ENCODE results near the gene TUBA1B.
"Not testable (repeated sequence)": the region's sequence is repeated elsewhere in the genome, so short reads cannot be mapped to it uniquely, and the experiment has no call there.

TUBA1B gene

DNA sequence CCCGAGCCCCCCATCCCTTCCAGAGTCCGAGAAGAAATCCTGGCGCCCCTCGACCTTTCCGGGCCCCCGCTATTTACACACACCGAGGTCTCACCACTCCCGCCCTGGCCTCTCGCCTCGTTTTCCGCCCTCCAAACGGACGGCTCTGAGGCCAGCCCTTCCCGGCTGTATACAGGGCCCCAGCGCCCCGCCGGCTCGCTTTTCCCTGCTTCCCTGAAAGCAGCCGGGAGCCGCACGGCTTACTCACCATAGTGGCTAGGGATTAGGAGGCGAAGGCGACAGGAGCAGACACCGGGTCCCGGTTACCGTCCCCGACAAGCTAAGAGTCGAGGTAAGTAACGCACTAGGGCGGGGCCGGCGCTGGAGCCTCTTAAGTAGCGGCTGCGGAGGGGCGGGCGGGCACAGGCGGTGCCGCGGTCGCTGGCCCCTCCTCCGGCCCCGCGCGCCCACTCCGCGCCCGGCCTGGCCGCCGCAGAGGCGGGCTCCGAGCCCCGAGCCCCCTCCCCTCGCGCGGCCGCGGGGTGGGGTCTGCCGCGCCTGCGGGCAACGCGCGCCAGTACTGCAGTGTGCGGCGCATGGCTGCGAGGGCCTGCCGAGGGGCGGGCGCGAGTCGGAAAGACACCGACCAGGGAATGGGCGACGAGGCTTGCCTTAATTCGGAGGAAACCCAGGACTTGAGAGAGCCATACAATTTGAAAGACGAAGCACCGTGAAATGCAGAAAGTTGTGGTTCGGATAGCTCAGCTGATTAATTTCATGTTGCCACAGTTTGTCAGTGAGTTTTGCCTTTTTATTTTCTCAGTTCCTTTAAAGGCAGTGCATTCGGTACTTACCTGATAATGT lies at the start of gene TUBA1B:
TSS of gene TUBA1B (minus strand) at position 345 of the 843 bp plus-strand sequence. CDS start at position 250, 95 bp downstream.
- peak; percentile 94 for DNase-seq

DNA sequence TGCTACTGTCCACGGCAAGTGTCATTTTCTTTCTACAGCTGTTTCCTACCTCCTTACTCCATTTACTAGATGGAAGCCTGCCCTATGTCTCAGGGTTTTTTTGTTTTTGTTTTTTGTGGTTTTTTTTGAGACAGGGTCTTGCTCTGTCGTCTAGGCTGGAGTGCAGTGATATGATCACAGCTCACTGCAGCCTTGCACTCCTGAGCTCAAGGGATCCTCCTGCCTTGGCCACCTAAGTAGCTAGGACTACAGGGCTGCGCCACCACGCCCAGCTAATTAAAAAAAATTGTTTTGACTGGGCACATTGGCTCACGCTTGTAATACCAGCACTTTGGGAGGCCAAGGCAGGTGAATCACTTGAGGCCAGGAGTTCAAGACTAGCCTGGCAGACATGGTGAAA lies 43.0 kb upstream of the TUBA1B start:
- DNase-seq: no peak

DNA sequence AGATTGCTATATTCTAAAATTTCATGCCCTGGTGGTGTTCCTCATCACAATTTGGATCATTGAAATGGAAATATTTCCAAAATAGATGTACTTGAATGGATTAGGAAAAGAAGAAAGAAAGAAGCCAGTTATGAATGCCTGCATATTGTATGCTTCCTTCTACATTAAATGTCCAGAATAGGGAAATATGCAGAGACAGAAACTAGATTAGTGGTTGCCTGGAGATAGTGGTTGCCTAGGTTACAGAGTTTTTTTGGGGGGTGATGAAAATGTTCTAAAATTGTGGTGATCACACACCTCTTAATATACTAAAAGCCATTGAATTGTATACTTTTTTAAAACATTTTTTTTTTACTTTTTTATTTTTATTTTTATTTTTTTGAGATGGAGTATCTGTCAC lies 39.7 kb upstream of the TUBA1B start:
- DNase-seq: no peak

DNA sequence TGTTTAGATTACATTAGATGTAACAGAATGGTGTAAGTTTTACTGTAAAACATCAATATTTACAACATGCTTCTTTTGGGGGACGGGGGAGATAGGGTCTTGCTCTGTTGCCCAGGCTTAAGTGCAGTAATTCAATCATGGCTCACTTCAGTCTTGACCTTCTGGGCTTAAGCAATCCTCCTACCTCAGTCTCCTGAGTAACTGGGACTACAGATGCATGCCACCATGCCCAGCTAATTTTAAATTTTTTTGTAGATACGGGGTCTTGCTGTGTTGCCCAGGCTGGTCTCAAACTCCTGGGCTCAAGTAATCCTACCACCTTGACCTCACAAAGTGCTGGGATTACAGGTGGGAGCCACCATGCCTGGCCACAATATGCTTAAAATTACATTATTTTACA lies 33.9 kb upstream of the TUBA1B start:
- no peak for DNase-seq

DNA sequence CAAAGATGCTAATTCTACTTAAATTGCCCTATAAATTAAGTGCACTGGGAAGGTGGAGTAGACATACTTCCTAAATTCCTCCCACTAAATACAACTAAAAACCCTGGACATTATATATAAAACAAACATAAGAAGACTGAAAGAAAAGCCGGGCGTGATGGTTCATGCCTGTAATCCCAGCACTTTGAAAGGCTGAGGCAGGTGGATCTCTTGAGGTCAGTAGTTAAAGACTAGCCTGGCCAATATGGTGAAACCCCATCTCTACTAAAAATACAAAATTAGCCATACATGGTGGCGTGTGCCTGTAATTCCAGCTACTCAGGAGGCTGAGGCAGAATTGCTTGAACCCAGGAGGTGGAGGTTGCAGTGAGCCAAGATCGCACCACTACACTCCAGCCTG lies 30.7 kb upstream of the TUBA1B start:
- DNase-seq: not testable (repeated sequence)

DNA sequence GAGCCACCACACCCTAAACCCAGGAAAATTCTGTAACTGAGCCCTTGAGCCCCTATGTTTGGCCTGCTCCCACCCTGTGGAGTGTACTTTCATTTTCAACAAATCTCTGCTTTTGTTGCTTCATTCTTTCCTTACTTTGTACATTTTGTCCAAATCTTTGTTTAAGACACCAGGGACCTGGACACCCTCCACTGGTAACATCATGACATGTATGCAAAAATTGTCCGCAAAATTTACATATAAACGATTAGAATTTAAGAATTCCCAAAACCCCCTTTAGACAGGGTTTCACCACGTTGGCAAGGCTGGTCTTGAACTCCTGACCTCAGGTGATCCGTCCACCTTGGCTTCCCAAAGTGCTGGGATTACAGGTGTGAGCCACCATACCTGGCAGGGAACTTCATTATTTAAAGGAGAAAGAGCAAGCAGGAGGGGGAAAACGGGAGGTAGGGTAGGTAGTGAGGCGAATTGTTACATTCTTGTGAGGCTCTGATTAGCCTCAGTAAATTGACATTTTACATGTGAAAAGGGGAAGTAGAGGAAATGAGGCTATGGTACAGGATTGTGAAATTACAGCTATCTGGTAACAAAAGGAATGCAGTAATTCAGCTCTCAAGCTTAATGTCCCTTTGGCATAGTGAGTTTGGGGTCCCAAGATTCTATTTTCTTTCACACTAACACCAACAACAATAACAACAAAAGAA lies 30.0 kb upstream of the TUBA1B start:
- DNase-seq: no peak

DNA sequence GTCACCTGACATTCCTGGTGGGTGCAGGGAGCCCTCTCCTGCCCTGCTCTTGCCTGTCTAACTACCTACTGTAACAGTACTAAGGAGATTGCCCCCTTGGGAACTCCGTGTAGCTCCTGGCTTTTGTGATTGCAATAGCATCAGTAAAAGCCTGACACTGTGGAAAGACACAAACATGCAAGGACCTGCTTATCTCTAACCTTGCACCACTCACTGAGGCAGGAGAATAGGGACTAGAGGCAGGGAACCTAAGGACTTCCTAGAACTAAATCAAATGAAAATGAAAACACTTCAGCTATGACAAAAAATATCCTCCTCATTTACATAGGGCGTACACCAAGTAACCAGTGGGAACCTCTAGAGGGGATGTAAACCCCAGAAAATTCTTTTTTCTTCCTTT lies 29.2 kb upstream of the TUBA1B start:
- no peak for DNase-seq

DNA sequence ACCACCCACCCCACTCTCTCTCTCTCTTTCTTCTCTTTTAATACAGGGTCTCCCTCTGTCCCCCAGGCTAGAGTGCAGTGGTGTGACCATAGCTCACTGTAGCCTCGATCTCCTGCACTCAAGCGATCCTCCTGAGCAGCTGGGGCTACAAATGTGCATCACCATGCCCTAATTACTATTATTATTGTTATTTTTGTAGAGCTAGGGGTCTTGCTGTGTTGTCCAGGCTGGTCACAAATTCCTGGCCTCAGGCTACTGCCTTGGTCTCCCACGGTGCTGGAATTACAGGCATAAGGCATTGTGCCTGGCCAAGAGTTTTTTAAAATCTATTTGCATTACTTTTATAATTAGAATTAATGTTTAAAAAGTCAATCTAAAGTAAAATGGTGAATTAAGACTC lies 23.0 kb upstream of the TUBA1B start:
- DNase-seq: no peak

DNA sequence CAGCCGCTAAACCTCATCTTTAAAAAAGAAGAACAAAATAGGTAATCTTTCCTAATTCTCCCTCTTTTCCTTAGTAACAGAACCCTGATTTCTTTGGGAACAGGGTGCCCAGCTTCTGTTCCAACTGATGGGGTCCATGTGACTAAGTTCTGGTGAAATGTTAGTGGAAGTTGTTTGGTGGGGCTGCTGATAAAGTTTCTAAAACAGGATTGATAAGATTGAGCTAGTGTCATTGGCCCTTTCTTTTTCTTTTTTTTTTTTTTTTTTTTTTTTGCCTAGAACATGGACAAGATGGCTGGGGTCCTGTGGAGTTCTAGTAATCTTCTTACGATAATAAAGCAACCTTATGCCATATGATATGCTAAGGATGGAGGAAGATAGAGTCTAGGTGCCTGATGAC lies 16.2 kb upstream of the TUBA1B start:
- no peak for DNase-seq

DNA sequence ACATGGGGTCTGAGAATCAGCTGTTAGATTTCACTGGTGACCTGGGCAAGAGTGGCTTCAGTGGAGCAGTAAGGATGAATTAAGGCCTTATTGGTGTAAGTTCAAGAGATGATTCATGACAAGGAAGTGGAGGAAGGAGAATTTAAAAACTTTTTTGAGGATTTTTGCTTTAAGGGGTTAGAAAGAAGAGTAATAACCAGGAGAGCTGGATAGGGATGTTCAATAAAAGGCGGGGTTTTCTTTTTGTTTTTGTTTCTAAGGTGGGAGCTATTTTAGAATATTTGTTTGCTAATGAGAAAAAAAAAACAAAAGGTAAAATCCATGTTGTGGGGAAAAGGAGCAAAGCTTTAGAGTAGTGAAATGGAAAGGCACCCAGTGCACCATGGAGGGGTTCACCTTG lies 15.2 kb upstream of the TUBA1B start:
- DNase-seq: no peak

DNA sequence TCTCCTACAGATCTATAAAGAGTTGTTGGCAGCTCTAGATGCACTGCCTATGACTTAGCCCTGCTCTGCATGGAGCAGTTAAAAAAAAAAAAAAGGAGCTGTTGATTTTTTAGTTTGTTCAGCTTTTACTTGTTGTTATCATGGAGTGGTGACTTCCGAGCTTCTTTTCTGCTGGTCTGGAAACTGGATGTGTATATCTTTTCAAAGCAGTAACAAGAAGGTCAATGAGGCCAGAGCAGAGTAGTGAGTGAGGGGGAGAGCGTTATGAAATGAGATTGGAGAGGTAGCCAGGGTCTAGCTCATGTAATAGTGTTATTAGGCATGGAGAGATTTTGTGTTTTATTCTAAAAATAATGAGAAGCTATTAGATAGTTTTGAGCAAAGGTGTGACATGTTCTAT lies 13.2 kb upstream of the TUBA1B start:
- DNase-seq: no peak

DNA sequence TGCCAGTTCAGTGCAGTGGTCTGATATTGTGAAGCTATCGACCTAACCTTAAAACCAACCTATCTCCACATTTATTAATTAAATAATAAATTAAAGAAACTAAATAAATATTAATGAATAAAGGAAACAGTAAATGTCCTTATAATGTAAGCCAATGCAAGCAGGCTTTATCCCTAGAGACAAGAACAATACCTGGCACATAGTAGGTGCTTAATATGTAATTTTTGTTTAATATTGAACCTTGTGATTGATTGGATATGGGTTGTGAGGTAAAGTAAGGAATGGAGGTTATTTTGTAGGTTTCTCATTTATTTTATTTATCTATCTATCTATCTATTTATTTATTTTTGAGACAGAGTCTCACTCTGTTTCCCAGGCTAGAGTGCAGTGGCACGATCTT lies 7.8 kb upstream of the TUBA1B start:
- no peak for DNase-seq

DNA sequence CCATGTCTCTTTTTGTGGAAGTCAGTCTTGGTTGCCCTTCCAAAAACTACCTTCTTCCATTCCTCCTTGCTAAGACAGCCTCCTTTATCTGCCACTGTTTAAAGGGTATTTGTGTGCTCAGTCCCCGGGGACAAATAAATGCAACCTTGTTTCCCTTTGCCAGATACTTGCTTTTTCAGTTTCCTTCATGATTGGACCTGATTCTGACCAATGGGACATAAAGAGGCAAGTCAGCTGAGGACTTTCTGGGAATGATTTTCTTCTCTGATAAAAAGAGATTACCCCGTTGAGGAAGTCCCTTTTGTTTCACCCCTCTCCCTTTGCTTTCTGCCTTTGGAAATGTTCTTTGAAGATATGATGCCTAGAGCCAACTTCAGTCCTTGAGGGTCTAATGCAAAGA lies 7.4 kb upstream of the TUBA1B start:
- no peak for DNase-seq

DNA sequence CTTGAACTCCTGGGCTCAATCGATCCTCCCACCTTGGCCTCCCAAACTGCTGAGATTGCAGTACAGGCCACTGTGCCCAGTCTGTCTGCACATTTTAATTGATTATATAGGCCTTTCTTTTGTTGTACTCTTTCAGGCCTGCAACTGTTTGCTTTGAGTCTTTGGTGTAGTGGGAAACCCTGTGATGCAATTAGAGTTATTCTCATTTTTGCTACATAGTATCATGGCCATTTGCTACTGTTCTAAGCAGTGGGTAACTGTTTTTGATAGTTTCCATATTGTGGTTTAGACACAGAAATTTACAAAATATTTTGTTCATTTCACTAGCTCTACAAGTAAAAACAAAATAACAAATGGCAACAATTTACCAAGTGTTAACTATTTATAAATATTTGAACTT lies 6.3 kb upstream of the TUBA1B start:
- DNase-seq: no peak

DNA sequence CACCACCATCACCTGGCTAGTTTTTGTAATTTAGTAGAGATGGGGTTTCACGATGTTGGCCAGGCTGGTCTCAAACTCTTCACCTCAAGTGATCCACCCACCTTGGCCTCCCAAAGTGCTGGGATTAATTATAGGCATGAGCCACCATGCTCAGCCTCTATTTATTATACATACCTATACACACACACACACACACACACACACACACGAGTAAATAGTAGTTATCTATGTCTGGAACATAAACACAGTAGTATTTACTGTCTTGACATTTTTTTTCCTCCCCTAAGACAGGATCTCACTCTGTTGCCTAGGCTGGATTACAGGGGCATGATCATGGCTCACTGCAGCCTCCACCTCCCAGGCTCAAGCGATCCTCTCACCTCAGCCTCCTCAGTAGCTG lies 5.8 kb upstream of the TUBA1B start:
- DNase-seq: not testable (repeated sequence)

DNA sequence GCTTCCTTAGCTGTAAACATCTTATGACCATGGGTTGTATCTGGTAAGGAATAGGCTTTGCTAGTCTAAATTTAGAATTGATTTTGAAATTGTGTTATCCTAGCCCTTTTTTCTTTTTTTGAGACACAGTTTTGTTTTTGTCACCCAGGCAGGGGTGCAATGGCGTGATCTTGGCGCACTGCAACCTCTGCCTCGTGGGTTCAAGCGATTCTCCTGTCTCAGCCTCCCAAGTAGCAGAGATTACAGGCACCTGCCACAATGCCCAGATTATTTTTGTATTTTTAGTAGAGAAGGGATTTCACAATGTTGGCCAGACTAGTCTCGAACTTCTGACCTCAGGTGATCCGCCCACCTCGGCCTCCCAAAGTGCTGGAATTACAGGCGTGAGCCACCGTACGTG lies 2.4 kb upstream of the TUBA1B start:
- DNase-seq: no peak

DNA sequence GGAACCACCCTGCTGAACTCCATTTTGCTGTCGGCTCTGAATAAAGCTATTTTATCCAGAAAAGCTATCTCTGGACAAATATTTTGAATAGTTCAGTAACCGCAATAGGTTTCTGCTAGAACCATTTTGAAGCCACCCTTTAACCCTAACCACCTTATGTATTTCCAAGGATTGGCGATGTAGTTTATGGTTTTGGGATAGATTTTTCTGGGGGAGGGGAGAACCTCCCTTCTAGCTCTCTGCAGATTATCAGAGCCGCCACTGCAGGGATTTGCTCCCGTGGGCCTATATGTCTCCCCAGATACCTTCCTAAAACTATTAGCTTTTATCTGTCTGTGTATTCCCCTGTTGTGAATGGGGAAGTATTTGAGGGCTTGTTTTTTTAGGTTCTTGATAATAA lies 1.8 kb upstream of the TUBA1B start:
- DNase-seq: no peak

DNA sequence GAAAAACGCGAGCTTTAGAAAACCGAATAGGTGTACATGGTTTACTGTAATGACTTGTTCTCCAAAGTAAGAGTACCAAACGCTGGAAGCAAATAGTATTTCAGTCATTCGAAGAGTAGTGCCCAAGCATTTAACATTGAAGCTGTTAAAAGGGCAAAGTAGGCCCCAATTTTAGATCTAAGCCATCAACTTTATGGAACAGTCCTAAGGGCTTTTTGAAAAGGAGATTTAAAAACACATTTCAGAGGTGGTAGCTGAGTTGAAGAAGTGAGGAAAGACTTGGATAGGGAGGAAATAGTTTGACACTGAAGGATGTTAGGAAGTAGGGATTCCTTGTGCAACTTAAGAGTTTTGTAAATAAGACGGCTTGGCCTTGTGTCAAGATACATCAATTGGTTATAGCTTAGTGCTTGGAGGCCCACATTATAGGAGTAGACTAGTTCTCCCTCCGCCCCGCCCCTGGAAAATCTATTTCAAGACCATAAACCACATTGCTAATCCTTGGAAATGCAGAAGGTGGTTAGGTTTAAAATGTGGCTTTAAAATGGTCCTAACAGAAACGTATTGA lies 783 bp upstream of the TUBA1B start:
- DNase-seq: peak; percentile 60

DNA sequence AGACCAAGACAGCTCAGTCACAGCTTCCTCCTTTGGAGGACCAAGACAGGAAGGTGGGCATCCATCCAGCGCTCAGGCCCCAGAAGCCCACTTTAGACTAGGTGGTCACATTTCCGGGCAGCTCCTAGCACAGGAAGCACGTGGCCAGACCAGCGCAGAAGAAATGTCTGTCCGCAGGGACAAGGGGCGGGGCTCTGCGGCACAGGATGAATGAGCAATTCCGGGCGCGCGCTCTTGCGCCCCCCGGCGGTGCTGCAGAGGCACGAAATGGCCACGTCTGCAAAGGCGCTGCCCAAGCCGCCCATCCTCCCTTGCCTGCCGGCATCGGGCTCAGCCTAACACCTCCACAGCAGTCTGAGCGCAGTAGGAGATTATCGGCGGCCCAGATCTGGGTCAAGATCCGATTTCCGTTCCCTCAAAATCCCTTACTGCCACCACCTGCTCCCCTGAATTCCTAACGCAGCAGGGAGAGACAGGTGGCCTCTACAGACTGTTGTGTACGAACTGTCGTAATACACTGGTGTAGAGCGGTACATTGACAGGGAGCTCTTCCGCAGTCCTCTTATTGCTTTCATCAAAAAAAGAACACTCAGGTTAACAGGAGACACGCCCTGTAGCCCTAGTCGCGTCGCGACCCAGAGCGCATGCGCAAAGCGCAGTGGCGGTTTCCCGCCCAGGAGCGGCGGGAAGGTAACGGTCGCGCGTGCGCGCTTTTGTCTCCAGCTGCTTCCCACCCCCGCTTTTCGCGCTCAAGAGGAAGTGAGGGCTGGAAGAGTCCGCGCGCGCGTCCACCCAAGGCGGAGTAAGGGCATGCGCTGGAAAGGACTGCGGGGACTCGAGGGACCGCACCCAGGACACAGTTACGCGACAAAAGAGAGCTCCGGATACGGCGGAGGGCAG lies 794 bp downstream of the TUBA1B start:
- peak; percentile 96 for DNase-seq

DNA sequence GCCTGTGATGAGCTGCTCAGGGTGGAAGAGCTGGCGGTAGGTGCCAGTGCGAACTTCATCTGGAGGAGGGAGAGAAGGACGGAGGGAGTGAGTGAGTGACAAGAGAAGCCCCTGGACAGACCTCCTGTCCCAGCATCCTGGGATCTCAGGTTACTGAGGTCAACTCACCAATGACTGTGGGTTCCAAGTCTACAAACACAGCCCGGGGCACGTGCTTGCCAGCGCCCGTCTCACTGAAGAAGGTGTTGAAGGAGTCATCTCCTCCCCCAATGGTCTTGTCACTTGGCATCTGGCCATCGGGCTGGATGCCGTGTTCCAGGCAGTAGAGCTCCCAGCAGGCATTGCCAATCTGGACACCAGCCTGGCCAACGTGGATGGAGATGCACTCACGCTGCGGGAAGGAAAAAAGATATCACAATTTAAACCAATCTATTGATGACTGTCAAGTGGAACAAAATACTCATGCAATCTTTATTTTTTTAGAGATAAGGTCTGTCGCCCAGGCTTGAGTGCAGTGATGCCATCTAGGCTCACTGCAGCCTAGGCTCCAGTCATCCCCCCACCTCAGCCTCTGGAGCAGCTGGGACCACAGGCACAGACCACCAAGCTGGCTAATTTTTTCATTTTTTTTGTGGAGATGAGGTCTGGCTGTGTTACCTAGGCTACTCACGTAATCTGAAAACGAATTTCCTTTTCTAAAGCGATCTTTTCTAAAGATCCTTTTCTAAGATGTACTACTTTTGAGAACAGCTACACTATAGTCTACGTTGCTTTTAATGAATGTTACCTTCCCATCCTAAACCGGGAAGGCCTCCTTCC lies 1.7 kb downstream of the TUBA1B start:
- DNase-seq: no peak

DNA sequence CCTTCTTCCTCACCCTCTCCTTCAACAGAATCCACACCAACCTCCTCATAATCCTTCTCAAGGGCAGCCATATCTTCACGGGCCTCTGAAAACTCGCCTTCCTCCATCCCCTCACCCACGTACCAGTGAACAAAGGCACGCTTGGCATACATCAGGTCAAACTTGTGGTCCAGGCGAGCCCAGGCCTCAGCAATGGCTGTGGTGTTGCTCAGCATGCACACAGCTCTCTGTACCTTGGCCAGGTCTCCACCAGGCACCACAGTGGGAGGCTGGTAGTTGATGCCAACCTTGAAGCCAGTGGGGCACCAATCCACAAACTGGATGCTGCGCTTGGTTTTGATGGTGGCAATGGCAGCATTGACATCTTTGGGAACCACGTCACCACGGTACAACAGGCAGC lies 3.2 kb downstream of the TUBA1B start:
- not testable (repeated sequence) for DNase-seq
